ENCODE data around the gene LRMDA.

LRMDA gene

DNA sequence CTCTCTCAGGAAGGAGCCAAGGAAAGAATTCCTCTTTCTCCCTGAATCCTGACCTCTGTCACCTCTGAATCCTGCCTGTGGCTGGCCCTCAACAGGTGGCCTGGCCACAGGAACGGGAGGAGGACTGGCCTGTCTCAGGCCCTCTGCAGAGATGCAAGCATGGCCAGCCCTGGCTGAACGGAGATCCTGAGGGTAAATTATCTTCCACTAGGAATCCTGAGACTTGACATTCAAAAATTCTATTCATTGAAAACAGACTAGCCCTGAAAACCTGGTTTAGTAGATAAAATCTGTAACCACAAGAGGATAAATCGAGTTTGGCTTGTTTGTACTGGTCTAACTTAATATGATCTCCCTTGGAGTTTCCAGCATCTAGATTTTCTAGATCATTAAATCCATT is 579.3 kb downstream of the LRMDA start:
- H3K9me3 ChIP-seq (ENCODE audit: insufficient read depth, low read depth, low read length), result no peaks in the 10 kb centered on the region
- H3K9ac ChIP-seq (ENCODE audit: low read depth, low read length, poor library complexity, severe bottlenecking), result no peak overlapping the region
- no peak overlapping the region for H3K4me2 ChIP-seq (ENCODE audit: low read depth, low read length, poor library complexity, severe bottlenecking)
- no peaks in the 10 kb centered on the region for H3F3A ChIP-seq (ENCODE audit: low read depth)
- H3K4me1 ChIP-seq (ENCODE audit: insufficient read depth, low read length, poor library complexity, severe bottlenecking), result no peaks in the 10 kb centered on the region
- no peaks in the 10 kb centered on the region for H3K27me3 ChIP-seq (ENCODE audit: insufficient read depth, low read length, poor library complexity, severe bottlenecking)
- no peaks in the 10 kb centered on the region for H3K36me3 ChIP-seq (ENCODE audit: insufficient read depth, low read length)
- H4K20me1 ChIP-seq (ENCODE audit: insufficient read depth, low read length, poor library complexity, severe bottlenecking), result no peaks in the 10 kb centered on the region
- no peak overlapping the region for H3K4me3 ChIP-seq (ENCODE audit: low read length, poor library complexity, severe bottlenecking)
- H3K9me2 ChIP-seq (replicated peaks; ENCODE audit: low read depth, low read length), result no peaks in the 10 kb centered on the region
- no peak overlapping the region for H2AFZ ChIP-seq (ENCODE audit: low read length)
- TF ChIP-seq, protein P1, sequence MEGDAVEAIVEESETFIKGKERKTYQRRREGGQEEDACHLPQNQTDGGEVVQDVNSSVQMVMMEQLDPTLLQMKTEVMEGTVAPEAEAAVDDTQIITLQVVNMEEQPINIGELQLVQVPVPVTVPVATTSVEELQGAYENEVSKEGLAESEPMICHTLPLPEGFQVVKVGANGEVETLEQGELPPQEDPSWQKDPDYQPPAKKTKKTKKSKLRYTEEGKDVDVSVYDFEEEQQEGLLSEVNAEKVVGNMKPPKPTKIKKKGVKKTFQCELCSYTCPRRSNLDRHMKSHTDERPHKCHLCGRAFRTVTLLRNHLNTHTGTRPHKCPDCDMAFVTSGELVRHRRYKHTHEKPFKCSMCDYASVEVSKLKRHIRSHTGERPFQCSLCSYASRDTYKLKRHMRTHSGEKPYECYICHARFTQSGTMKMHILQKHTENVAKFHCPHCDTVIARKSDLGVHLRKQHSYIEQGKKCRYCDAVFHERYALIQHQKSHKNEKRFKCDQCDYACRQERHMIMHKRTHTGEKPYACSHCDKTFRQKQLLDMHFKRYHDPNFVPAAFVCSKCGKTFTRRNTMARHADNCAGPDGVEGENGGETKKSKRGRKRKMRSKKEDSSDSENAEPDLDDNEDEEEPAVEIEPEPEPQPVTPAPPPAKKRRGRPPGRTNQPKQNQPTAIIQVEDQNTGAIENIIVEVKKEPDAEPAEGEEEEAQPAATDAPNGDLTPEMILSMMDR (conservative IDR thresholded peaks at IDR 0.05; ENCODE audit: low read length), result no peak
- TF ChIP-seq EZH2phosphoT487 (IDR thresholded peaks at IDR 0.05; ENCODE audit: borderline replicate concordance), result no peak
- H3K79me2 ChIP-seq (ENCODE audit: insufficient read depth, low read length), result no peaks in the 10 kb centered on the region

DNA sequence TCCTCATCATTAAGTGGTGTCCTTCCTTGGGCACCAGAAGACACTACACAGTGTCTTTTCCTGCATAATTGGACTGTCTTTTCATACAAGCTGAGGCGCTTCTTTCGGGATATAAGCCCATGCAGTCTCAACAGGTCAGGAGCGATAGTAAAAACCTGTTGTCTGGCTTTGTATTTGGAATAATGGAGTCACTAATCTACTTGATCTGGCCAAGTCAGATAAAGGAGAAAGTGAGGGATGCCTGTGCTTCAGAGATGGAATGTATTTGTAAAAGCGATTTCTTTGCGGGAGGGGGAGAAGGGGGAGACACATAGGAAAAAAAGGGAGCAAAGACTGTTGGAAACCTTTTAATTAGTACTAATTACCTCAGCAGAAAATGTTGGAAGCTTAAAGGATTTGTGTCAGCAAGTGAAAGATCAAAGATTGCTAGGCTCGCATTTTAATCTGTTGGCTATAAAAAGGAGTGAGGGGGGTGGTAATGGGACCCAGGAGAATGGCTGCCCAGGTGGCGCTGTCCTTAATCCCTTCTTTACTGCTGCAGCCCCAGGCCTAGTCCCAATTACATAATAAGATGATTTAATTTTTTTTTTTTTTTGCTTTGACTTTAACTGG is 581.4 kb downstream of the LRMDA start:
- Histone ChIP-seq H4K20me1 (ENCODE audit: insufficient read depth, low read length, poor library complexity, severe bottlenecking) (no peaks in the 10 kb centered on the region), H3K79me2 (ENCODE audit: insufficient read depth, low read length) (no peaks in the 10 kb centered on the region), H3K4me1 (ENCODE audit: insufficient read depth, low read length, poor library complexity, severe bottlenecking) (no peaks in the 10 kb centered on the region), H3K36me3 (ENCODE audit: insufficient read depth, low read length) (no peaks in the 10 kb centered on the region), H3F3A (ENCODE audit: low read depth) (no peaks in the 10 kb centered on the region), H3K9ac (ENCODE audit: low read depth, low read length, poor library complexity, severe bottlenecking) (no peak overlapping the region), H2AFZ (ENCODE audit: low read length) (no peak overlapping the region), H3K9me3 (ENCODE audit: insufficient read depth, low read depth, low read length) (no peaks in the 10 kb centered on the region), H3K4me2 (ENCODE audit: low read depth, low read length, poor library complexity, severe bottlenecking) (no peak overlapping the region), H3K27me3 (ENCODE audit: insufficient read depth, low read length, poor library complexity, severe bottlenecking) (no peaks in the 10 kb centered on the region), H3K9me2 (replicated peaks; ENCODE audit: low read depth, low read length) (no peaks in the 10 kb centered on the region), H3K4me3 (ENCODE audit: low read length, poor library complexity, severe bottlenecking) (no peak overlapping the region)
- TF ChIP-seq, protein P1 (conservative IDR thresholded peaks at IDR 0.05; ENCODE audit: low read length), result no peak
- TF ChIP-seq EZH2phosphoT487 (IDR thresholded peaks at IDR 0.05; ENCODE audit: borderline replicate concordance), result no peak

DNA sequence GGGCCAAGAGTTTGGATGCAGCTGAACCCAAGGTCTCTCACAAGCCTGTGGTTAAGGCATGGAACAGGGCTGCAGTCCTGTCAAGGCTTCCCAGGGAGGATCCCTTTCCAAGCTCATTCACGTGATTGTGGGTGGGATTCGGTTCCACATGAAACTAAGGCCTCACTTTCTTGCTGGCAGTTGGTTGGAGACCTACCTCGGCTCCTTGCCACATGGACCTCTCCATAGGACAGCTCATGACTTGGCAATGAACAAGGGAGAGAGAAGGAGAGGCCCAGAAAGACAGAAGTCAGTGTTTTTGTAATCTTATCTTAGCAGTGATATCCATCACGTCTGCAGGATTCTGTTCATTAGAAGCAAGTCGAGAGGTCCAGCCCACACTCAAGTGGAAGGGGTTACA is 583.8 kb downstream of the LRMDA start:
- Histone ChIP-seq H3K9ac (ENCODE audit: low read depth, low read length, poor library complexity, severe bottlenecking) (no peak overlapping the region), H3K79me2 (ENCODE audit: insufficient read depth, low read length) (no peaks in the 10 kb centered on the region), H3K9me3 (ENCODE audit: insufficient read depth, low read depth, low read length) (no peaks in the 10 kb centered on the region), H3K4me3 (ENCODE audit: low read length, poor library complexity, severe bottlenecking) (no peak overlapping the region), H3F3A (ENCODE audit: low read depth) (no peaks in the 10 kb centered on the region), H3K9me2 (replicated peaks; ENCODE audit: low read depth, low read length) (no peaks in the 10 kb centered on the region), H2AFZ (ENCODE audit: low read length) (no peak overlapping the region), H3K4me1 (ENCODE audit: insufficient read depth, low read length, poor library complexity, severe bottlenecking) (no peaks in the 10 kb centered on the region), H4K20me1 (ENCODE audit: insufficient read depth, low read length, poor library complexity, severe bottlenecking) (no peaks in the 10 kb centered on the region), H3K27me3 (ENCODE audit: insufficient read depth, low read length, poor library complexity, severe bottlenecking) (no peaks in the 10 kb centered on the region), H3K36me3 (ENCODE audit: insufficient read depth, low read length) (no peaks in the 10 kb centered on the region), H3K4me2 (ENCODE audit: low read depth, low read length, poor library complexity, severe bottlenecking) (no peak overlapping the region)
- no peak for TF ChIP-seq EZH2phosphoT487 (IDR thresholded peaks at IDR 0.05; ENCODE audit: borderline replicate concordance)
- TF ChIP-seq, protein P1 (conservative IDR thresholded peaks at IDR 0.05; ENCODE audit: low read length), result no peak

All from Loucy (cell line).